OCI-LY7 (cell line): ENCODE data around the gene ZC2HC1B. TPM values are rescaled to one million over a fixed set of nuclear protein-coding genes. Genes with fewer than 3 reads are reported as not detected.

Source experiments
- BruUV-seq: library from RNA; stranded (reverse); fragments of 400-500 nt; replicated peaks from 2 replicates; lab custom pipeline; 2021; lab: Mats Ljungman, UMichigan
- CTCF ChIA-PET: fragments of 300-600 bp; sonication (Branson Sonifier 250); formaldehyde crosslinking; loops from one replicate; lab custom pipeline; 2022; ENCODE audit warnings: antibody characterized with exemption; ENCODE audit not compliant: unreplicated experiment; lab: Charles Lee
- POLR2A ChIA-PET: fragments of 300-600 bp; sonication (Branson Sonifier 250); formaldehyde crosslinking; loops from one replicate; lab custom pipeline; 2022; ENCODE audit warnings: antibody characterized with exemption; lab: Charles Lee
- DNase-seq: peaks from one replicate; pipeline ENCODE4 v3.0.0-alpha.2; 2015; ENCODE audit warnings: low spot score
- H2AFZ ChIP-seq: fragments of 200-600 bp; sonication (generic), shearing (Covaris generic); 2 replicates; pipeline ENCODE4 v1.6.1; 2014; ENCODE audit warnings: mild to moderate bottlenecking, antibody characterized with exemption, low read length, moderate library complexity
- H3K27ac ChIP-seq: fragments of 200-600 bp; sonication (generic); 2 replicates; pipeline ENCODE4 v1.5.1; 2014; ENCODE audit warnings: mixed run types, low read depth, mild to moderate bottlenecking, moderate library complexity, low read length, inconsistent platforms; ENCODE audit not compliant: poor library complexity, severe bottlenecking
- H3K36me3 ChIP-seq: fragments of 200-600 bp; sonication (generic); 2 replicates; pipeline ENCODE4 v1.6.1; 2014; ENCODE audit warnings: mild to moderate bottlenecking, antibody characterized with exemption, low read length, moderate library complexity, mixed read lengths; ENCODE audit not compliant: insufficient read depth
- H3K4me1 ChIP-seq: fragments of 200-600 bp; sonication (generic); 2 replicates; pipeline ENCODE4 v1.5.1; 2014; ENCODE audit warnings: mild to moderate bottlenecking, low read length; ENCODE audit not compliant: insufficient read depth, poor library complexity, severe bottlenecking
- H3K4me2 ChIP-seq: fragments of 200-600 bp; sonication (generic); 2 replicates; pipeline ENCODE4 v1.6.1; 2014; ENCODE audit warnings: mild to moderate bottlenecking, low read length
- H3K4me3 ChIP-seq: fragments of 200-600 bp; sonication (generic); 2 replicates; pipeline ENCODE4 v1.5.1; 2014; ENCODE audit warnings: mild to moderate bottlenecking, low read depth, low read length; ENCODE audit not compliant: poor library complexity, severe bottlenecking
- H3K79me2 ChIP-seq: fragments of 200-600 bp; sonication (generic); 2 replicates; pipeline ENCODE4 v1.6.1; 2016; ENCODE audit warnings: low read depth, mild to moderate bottlenecking, low read length, moderate library complexity, mixed read lengths; ENCODE audit not compliant: insufficient read depth
- H3K9me2 ChIP-seq: fragments of 200-600 bp; sonication (generic); 2 replicates; pipeline ENCODE4 v1.6.1; 2016; ENCODE audit warnings: mild to moderate bottlenecking, low read length, mixed read lengths; ENCODE audit not compliant: insufficient read depth
- H3K9me3 ChIP-seq: fragments of 200-600 bp; sonication (generic); 2 replicates; pipeline ENCODE4 v1.6.1; 2014; ENCODE audit warnings: mild to moderate bottlenecking, mixed run types, low read length, mixed read lengths
- H4K20me1 ChIP-seq: fragments of 200-600 bp; sonication (generic); 2 replicates; pipeline ENCODE4 v1.6.1; 2014; ENCODE audit warnings: mild to moderate bottlenecking, antibody characterized with exemption, low read length, moderate library complexity, mixed read lengths; ENCODE audit not compliant: insufficient read depth
- EZH2phosphoT487 ChIP-seq: fragments of 200-600 bp; sonication (generic); IDR thresholded peaks from 2 replicates; pipeline ENCODE4 v1.6.1; 2018; ENCODE audit warnings: low read depth, borderline replicate concordance, mild to moderate bottlenecking, mixed run types, antibody characterized with exemption, low read length, moderate library complexity, mixed read lengths
- intact Hi-C: fragments of 100-400 bp; cut with micrococcal nuclease; formaldehyde crosslinking; loops from one replicate; pipeline ENCODE4 v1.10.0; 2022; ENCODE audit not compliant: unreplicated experiment
- total RNA-seq, 2 experiments: library from RNA; depleted of rRNA in 1 of 2; stranded (reverse); fragments of >200 nt in 1 of 2; shearing (Covaris generic) in 1 of 2; gene quantifications; 2 replicates each; pipeline ENCODE4 v1.2.3, GENCODE V29; 2014 to 2022
- TF ChIP-seq, protein P1 (sequence below): fragments of 200-600 bp; sonication (generic); conservative IDR thresholded peaks from 2 replicates; pipeline ENCODE4 v1.5.1; 2014; ENCODE audit warnings: mild to moderate bottlenecking, antibody characterized with exemption, low read length, moderate library complexity, mixed read lengths

Gene ZC2HC1B
- total RNA-seq, 2 experiments from 2014 or later = not detected

GRCh38 chr6:143966312-143966711 lies 102.0 kb downstream of the ZC2HC1B start:
- no peak for DNase-seq
- H3K9me2 ChIP-seq = no peaks in the 10 kb centered on the region
- no peaks in the 10 kb centered on the region for H4K20me1 ChIP-seq
- H2AFZ ChIP-seq = no peak overlapping the region
- H3K4me3 ChIP-seq = no peak overlapping the region
- POLR2A ChIA-PET = no interaction called here
- H3K4me2 ChIP-seq = no peak overlapping the region
- TF ChIP-seq, protein P1, sequence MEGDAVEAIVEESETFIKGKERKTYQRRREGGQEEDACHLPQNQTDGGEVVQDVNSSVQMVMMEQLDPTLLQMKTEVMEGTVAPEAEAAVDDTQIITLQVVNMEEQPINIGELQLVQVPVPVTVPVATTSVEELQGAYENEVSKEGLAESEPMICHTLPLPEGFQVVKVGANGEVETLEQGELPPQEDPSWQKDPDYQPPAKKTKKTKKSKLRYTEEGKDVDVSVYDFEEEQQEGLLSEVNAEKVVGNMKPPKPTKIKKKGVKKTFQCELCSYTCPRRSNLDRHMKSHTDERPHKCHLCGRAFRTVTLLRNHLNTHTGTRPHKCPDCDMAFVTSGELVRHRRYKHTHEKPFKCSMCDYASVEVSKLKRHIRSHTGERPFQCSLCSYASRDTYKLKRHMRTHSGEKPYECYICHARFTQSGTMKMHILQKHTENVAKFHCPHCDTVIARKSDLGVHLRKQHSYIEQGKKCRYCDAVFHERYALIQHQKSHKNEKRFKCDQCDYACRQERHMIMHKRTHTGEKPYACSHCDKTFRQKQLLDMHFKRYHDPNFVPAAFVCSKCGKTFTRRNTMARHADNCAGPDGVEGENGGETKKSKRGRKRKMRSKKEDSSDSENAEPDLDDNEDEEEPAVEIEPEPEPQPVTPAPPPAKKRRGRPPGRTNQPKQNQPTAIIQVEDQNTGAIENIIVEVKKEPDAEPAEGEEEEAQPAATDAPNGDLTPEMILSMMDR = no peak
- no peak for TF ChIP-seq EZH2phosphoT487
- no peaks in the 10 kb centered on the region for H3K79me2 ChIP-seq
- H3K4me1 ChIP-seq = no peaks in the 10 kb centered on the region
- no peak overlapping the region for H3K27ac ChIP-seq
- no peaks in the 10 kb centered on the region for H3K9me3 ChIP-seq
- no TSS peak for BruUV-seq
- CTCF ChIA-PET = no interaction called here
- intact Hi-C loops = no loop called here
- no peaks in the 10 kb centered on the region for H3K36me3 ChIP-seq

- Histone ChIP-seq H3K9me3 (no peaks in the 10 kb centered on the region), H3K4me2 (no peak overlapping the region), H3K9me2 (no peaks in the 10 kb centered on the region), H4K20me1 (no peaks in the 10 kb centered on the region), H3K79me2 (no peaks in the 10 kb centered on the region), H3K4me1 (no peaks in the 10 kb centered on the region), H3K27ac (no peak overlapping the region), H2AFZ (no peak overlapping the region), H3K4me3 (no peak overlapping the region), H3K36me3 (no peaks in the 10 kb centered on the region)
- DNase-seq = no peak
- no TSS peak for BruUV-seq
- POLR2A ChIA-PET = interaction anchor here (0.5 kb wide), 1 partner anchor 249 kb away, joined by 3 read pairs; no protein-coding TSS in a partner anchor
- CTCF ChIA-PET = no interaction called here
- TF ChIP-seq EZH2phosphoT487 = no peak
- intact Hi-C loops = no loop called here
Measured at GRCh38 chr6:143967706-143968376, 103.6 kb downstream of the ZC2HC1B start.

- no peak overlapping the region for H2AFZ ChIP-seq
- TF ChIP-seq, protein P1 = no peak
- no peak for TF ChIP-seq EZH2phosphoT487
- BruUV-seq = no TSS peak
Measured at GRCh38 chr6:143969077-143969476, 104.8 kb downstream of the ZC2HC1B start.

More at GRCh38 chr6:143969077-143969476, 104.8 kb downstream of the ZC2HC1B start:
- DNase-seq = no peak
- H3K9me2 ChIP-seq = no peaks in the 10 kb centered on the region
- ChIA-PET CTCF (no interaction called here), POLR2A (no interaction called here)
- intact Hi-C loops = no loop called here
- no peak overlapping the region for H3K27ac ChIP-seq
- no peaks in the 10 kb centered on the region for H3K4me1 ChIP-seq
- no peak overlapping the region for H3K4me3 ChIP-seq
- H3K4me2 ChIP-seq = no peak overlapping the region
- H3K36me3 ChIP-seq = no peaks in the 10 kb centered on the region
- H3K79me2 ChIP-seq = no peaks in the 10 kb centered on the region
- no peaks in the 10 kb centered on the region for H3K9me3 ChIP-seq
- H4K20me1 ChIP-seq = no peaks in the 10 kb centered on the region
